ENCODE results near the gene STAT6. TPM values are rescaled to one million over a fixed set of nuclear protein-coding genes. Genes with fewer than 3 reads are reported as not detected.

Gene STAT6
- total RNA-seq, 1 experiment from 2014 or later: 52.3 TPM

DNA sequence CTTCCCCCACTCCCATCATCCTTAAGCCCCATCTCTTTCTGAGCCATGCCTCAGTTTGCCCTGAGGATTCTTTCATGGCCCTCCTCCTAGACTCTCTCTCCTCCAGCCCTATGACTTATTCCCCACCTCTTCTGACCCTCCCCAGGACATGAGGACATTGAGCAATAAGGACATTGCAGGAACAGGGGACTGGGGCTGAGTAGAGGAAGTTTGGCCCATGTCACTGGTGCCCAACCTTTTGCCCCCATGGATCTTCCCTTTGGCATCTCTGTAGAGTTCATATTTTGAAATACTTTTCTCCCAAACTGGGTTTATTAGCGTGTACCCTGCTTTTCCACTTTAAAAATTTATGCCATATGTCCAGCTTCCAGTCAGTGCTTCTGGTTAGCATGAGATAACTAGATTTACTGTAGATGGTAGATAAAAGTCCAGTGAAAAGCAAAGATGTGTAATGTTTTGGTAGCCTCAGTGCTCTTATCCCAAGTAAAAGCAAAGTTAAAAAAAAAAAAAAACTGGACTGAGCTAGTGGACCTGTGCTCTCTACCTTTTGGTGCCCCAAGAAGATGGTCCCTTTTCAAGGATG is 42.3 kb upstream of the STAT6 start:
- TF ChIP-seq POLR2AphosphoS5 (IDR thresholded peaks at IDR 0.05; ENCODE audit: low read depth, low read length) (no peak), SIN3A (IDR thresholded peaks at IDR 0.05; ENCODE audit: borderline replicate concordance, insufficient read depth, low read depth, low read length) (no peak), TCF7L2 (IDR thresholded peaks at IDR 0.05; ENCODE audit: low read depth, low read length) (no peak)
- TF ChIP-seq, protein P1, sequence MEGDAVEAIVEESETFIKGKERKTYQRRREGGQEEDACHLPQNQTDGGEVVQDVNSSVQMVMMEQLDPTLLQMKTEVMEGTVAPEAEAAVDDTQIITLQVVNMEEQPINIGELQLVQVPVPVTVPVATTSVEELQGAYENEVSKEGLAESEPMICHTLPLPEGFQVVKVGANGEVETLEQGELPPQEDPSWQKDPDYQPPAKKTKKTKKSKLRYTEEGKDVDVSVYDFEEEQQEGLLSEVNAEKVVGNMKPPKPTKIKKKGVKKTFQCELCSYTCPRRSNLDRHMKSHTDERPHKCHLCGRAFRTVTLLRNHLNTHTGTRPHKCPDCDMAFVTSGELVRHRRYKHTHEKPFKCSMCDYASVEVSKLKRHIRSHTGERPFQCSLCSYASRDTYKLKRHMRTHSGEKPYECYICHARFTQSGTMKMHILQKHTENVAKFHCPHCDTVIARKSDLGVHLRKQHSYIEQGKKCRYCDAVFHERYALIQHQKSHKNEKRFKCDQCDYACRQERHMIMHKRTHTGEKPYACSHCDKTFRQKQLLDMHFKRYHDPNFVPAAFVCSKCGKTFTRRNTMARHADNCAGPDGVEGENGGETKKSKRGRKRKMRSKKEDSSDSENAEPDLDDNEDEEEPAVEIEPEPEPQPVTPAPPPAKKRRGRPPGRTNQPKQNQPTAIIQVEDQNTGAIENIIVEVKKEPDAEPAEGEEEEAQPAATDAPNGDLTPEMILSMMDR (IDR thresholded peaks at IDR 0.05): no peak
- TF ChIP-seq, protein P2, sequence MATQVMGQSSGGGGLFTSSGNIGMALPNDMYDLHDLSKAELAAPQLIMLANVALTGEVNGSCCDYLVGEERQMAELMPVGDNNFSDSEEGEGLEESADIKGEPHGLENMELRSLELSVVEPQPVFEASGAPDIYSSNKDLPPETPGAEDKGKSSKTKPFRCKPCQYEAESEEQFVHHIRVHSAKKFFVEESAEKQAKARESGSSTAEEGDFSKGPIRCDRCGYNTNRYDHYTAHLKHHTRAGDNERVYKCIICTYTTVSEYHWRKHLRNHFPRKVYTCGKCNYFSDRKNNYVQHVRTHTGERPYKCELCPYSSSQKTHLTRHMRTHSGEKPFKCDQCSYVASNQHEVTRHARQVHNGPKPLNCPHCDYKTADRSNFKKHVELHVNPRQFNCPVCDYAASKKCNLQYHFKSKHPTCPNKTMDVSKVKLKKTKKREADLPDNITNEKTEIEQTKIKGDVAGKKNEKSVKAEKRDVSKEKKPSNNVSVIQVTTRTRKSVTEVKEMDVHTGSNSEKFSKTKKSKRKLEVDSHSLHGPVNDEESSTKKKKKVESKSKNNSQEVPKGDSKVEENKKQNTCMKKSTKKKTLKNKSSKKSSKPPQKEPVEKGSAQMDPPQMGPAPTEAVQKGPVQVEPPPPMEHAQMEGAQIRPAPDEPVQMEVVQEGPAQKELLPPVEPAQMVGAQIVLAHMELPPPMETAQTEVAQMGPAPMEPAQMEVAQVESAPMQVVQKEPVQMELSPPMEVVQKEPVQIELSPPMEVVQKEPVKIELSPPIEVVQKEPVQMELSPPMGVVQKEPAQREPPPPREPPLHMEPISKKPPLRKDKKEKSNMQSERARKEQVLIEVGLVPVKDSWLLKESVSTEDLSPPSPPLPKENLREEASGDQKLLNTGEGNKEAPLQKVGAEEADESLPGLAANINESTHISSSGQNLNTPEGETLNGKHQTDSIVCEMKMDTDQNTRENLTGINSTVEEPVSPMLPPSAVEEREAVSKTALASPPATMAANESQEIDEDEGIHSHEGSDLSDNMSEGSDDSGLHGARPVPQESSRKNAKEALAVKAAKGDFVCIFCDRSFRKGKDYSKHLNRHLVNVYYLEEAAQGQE (IDR thresholded peaks at IDR 0.05; ENCODE audit: insufficient read depth in 1 of 2, low read depth in 2 of 2, low read length in 1 of 2): no peak
- intact Hi-C loops (cut with micrococcal nuclease; ENCODE audit: unreplicated experiment) (no loop called here), in situ Hi-C loops (cut with HindIII; ENCODE audit: low pct_unique_long_range_greater_than_20kb, low sequenced_read_pairs) (no loop called here)
- ATAC-seq (no peak), DNase-seq (ENCODE audit: low read depth, low spot score) (no peak)
- no TSS peak for BruUV-seq (replicated peaks)
- Histone ChIP-seq H3K36me3 (ENCODE audit: control insufficient read depth, insufficient read depth, low read length) (no peaks in the 10 kb centered on the region), H3K9me3 (ENCODE audit: control insufficient read depth, insufficient read depth, low read depth, low read length) (no peaks in the 10 kb centered on the region), H3K27ac (ENCODE audit: low read length) (no peak overlapping the region), H3K4me1 (ENCODE audit: control insufficient read depth, insufficient read depth, low read length) (no peaks in the 10 kb centered on the region), H3K27me3 (ENCODE audit: control insufficient read depth, insufficient read depth, low read length) (no peaks in the 10 kb centered on the region), H3K4me3 (ENCODE audit: low read depth in 2 of 2, low read length in 2 of 2) (no peak overlapping the region)
- CTCF ChIA-PET: no interaction called here
- POLR2A ChIA-PET: interaction anchor here (0.6 kb wide), 1 partner anchor 36 kb away, joined by 3 read pairs; no protein-coding TSS in a partner anchor

GRCh38 chr12:57152639-57153038 is 41.5 kb upstream of the STAT6 start:
- DNase-seq (ENCODE audit: low read depth, low spot score) (no peak), ATAC-seq (no peak)
- Histone ChIP-seq H3K27me3 (ENCODE audit: control insufficient read depth, insufficient read depth, low read length) (no peaks in the 10 kb centered on the region), H3K9me3 (ENCODE audit: control insufficient read depth, insufficient read depth, low read depth, low read length) (no peaks in the 10 kb centered on the region), H3K4me3 (ENCODE audit: low read depth in 2 of 2, low read length in 2 of 2) (no peak overlapping the region), H3K36me3 (ENCODE audit: control insufficient read depth, insufficient read depth, low read length) (no peaks in the 10 kb centered on the region), H3K4me1 (ENCODE audit: control insufficient read depth, insufficient read depth, low read length) (no peaks in the 10 kb centered on the region), H3K27ac (ENCODE audit: low read length) (no peak overlapping the region)
- ChIA-PET POLR2A (no interaction called here), CTCF (no interaction called here)
- intact Hi-C loops (cut with micrococcal nuclease; ENCODE audit: unreplicated experiment): no loop called here
- TF ChIP-seq, protein P1 (IDR thresholded peaks at IDR 0.05): no peak
- TF ChIP-seq, protein P2 (IDR thresholded peaks at IDR 0.05; ENCODE audit: insufficient read depth in 1 of 2, low read depth in 2 of 2, low read length in 1 of 2): no peak
- no peak for TF ChIP-seq SIN3A (IDR thresholded peaks at IDR 0.05; ENCODE audit: borderline replicate concordance, insufficient read depth, low read depth, low read length)
- TF ChIP-seq TCF7L2 (IDR thresholded peaks at IDR 0.05; ENCODE audit: low read depth, low read length): no peak
- no peak for TF ChIP-seq POLR2AphosphoS5 (IDR thresholded peaks at IDR 0.05; ENCODE audit: low read depth, low read length)
- no TSS peak for BruUV-seq (replicated peaks)
- in situ Hi-C loops (cut with HindIII; ENCODE audit: low pct_unique_long_range_greater_than_20kb, low sequenced_read_pairs): no loop called here

Data from Panc1 (cell line).